ENCODE results near the gene MYO7A.

Gene MYO7A

DNA sequence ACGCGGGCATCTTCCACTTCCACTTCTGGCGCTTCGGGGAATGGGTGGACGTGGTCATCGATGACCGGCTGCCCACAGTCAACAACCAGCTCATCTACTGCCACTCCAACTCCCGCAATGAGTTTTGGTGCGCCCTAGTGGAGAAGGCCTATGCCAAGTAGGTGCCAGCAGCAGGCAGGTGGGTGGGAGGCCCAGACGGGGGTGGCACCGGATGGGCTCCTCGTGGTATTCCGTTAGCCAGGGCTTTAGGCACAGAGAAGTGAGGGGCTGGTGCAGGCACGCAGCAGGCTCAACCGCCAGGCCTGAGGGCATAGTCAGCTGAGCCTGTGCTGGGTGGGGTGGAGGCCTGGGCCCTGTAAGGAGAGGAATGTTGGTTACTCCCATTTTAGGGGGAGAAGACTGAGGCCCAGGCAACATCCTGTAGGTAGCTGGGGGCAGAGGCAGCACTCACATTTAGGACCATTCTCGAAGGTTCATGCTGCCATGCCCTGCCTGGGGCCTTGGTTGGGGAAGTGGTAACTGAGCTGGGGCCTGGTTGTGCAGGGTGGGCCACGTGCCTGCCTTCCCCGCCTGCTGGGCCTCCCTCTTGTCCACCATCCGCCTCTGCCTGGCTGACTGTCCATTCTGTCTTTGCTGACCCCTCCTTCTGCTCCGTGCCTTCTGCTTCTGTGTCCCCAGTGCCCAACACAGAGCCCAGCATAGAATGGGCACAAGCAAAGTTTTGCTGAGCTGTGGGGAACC is 15.2 kb upstream of the MYO7A start:
- no peak for DNase-seq

DNA sequence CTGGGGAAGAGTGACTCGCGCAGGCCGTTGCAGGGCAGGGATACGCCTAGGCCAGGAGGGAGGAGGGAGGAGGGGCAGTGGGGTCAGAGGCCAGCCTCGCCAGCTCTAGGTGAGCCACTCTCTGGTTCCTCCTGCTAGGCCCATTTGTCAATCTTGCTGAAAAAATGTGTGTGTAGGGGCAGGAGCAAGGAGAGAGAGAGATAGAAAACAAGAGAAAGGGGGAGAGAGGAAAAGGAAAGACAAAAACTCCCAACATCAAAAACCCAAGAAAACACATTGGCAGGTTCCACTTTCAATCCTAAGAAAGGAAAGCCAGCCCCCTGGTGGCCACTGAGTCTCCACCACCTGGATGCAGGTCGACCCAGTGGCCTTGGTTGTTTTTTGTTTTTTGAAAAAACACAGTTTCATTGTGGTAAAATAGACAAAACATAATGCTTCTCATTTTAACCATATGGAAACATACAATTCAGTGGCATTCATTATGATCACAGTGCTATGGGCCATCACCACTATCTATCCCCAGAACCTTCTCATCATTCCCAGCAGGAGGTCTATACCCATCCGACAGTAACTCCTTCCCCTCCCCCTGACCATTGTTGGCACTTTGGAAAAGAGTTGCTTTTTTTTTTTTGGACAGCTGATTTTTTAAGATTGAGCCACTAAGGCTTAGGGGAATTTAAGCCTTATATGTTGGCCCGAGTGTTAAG is 14.5 kb upstream of the MYO7A start:
- DNase-seq = no peak

DNA sequence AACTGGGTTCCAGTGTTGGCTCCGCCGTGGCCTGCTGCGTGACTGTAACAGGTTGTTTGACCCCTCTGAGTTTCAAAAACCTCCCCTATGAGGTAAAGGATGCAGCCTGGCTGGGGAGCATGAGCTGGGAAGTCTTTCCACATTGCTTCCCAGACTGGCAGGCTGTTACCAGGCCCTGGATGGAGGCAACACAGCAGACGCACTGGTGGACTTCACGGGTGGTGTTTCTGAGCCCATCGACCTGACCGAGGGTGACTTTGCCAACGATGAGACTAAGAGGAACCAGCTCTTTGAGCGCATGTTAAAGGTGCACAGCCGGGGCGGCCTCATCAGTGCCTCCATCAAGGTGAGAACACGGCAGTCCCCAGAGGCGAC is 14.0 kb upstream of the MYO7A start:
- DNase-seq = no peak

DNA sequence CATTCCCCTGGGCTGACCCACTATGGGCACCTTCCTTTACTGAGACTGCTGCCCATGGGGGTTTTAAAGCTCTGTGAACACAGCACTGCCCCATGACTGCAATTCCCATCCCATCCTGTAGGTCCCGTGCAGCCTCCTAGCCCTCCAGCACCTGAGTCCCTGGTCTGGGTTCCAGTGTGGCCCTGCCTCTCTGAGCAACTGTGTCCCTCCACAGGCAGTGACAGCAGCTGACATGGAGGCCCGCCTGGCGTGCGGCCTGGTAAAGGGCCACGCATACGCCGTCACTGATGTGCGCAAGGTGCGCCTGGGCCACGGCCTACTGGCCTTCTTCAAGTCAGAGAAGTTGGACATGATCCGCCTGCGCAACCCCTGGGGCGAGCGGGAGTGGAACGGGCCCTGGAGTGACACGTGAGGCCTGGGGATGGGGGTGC is 12.8 kb upstream of the MYO7A start:
- no peak for DNase-seq

DNA sequence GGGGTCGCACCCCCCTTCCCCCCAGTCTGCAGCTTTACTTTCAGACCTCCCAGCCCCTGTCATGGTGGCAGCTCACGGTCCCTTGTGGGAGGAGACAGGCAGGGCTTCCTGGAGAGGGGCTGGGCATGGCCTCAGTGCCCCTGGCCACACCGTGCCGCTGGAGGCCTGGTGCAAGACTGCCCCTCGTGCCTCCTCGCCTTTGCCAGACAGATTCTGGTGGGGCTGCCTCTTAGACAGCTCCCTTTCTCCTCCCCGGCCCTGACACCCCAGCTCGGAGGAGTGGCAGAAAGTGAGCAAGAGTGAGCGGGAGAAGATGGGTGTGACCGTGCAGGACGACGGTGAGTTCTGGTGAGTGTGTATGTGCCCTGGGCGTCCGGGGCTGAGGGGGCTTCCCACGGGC is 12.1 kb upstream of the MYO7A start:
- DNase-seq = no peak

DNA sequence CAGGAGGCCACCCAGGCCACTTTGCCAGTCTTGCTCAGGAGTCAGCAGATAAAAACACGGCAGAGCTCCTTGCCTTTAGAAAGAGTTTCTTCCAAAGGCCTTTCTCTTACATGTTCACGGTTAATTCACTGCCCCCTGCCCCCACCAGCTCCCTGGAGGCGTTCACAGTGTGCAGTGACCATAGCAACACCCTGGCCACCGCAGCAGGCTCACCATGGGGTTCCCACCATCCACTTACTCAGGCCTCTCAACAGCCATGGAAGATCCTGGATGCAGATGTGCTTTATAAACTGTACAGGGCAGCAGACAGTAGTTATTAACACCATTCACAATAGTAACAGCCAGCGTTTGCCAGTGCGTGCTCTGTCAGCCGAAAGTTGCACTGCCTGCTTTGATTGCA is 10.6 kb upstream of the MYO7A start:
- no peak for DNase-seq

DNA sequence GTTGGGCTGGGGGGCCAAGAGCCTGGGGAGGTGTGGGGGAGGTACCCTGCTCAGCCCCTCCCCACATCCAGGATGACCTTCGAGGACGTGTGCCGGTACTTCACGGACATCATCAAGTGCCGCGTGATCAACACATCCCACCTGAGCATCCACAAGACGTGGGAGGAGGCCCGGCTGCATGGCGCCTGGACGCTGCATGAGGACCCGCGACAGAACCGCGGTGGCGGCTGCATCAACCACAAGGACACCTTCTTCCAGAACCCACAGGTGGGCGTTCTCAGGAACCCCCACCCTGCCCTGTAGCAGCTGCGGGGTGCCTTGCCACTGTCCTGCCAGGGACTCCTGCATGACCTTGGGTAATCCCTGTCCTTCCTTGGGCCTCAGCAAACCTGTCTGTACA is 10.0 kb upstream of the MYO7A start:
- DNase-seq = no peak

DNA sequence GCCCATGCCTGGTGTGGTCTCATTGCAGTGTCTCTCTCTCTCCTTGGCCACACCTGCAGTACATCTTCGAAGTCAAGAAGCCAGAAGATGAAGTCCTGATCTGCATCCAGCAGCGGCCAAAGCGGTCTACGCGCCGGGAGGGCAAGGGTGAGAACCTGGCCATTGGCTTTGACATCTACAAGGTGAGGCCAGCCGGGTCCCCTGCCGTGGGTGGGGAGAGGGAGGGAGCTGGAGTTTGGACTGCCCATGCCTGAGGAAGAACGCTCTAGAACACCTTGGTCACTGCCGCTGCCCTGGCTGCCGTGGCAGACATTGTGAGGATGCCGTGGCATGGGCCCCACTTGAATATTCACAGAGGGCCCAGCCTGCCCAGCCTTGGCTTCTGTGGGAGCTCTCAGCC is 9.1 kb upstream of the MYO7A start:
- no peak for DNase-seq

DNA sequence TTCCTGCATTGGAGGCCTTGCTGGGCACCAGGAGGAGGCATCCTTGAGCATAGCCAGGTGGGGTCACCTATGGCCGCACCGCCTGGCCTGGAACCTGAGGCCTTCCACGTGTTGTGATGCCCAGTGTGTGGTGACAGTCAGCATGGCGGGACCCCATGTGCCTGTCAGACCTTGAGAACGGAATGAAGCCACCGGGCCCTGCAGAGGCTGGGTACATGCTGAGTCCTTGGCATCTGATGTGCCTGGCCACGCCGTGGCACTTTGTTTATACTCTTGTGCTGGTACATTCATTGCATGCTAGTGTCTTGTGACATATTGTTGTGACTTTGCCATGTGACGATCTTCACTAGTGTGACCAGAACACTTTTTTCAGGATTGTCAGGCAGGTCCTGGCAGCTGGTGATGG is 8.5 kb upstream of the MYO7A start:
- DNase-seq = no peak

DNA sequence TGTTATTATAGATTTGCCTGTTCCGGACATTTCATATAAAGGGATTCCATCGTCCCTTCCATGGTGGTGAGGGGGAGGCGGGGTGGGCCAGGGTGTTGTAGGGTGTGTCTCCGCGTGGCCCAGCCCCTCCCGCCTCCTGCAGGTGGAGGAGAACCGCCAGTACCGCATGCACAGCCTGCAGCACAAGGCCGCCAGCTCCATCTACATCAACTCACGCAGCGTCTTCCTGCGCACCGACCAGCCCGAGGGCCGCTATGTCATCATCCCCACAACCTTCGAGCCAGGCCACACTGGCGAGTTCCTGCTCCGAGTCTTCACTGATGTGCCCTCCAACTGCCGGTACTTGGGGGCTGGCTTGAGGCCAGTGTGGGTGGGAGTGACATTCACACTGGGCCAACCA is 7.5 kb upstream of the MYO7A start:
- no peak for DNase-seq

DNA sequence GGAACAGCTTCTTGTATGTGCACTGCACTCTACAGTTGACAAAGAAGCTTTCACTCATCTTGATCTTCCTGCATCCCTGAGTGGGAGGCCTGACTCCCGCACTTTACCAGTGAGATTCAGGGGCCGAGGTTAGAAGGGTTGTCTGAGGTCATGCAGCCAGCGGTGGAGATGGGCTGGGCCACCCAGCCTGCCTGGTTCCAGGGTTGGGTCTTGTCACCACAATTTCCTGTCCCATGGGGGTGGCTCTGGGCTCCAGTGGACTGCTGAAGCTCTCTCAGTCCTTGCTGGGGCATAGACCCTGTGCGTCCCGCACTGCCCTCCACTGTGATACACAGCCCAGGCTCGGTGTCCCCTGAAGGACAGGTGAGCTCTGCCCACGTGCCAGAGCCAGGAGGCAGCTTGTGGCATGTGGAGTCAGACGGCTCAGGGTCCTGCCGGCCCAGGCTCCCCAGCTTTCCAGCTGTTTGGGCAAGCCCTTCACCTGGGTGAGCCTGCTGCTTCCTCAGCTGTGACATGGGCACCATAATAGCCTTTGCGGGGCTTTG is 6.9 kb upstream of the MYO7A start:
- DNase-seq = no peak

DNA sequence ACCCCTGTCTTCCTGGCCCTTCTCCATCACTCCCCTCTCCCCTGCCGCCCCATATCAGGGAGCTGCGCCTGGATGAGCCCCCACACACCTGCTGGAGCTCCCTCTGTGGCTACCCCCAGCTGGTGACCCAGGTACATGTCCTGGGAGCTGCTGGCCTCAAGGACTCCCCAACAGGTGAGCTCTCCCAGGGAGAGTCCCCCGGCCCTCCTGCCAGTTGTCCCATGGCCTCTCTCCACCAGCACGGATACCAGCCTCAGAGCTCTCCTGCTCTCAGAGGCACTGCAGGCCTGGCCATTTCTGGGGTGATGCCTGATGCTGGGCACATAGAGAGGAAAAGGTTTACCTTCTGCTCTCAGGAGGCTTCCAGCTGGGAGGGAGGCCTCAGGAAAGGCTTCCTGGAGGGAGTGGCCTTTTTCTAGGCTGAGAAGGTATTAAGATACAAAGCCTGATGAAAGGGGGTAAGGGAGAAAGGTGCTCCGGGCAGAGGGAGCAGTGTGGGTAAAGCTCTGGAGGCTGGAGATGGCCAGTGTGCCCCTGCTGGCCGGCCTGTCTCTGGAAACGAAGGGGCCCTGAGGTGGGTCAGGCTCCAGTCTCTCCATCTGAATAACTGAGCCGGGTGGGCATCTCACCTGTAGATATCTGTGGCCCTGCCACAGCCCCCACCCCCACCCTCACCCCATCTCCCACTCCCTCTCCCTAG is 6.0 kb upstream of the MYO7A start:
- DNase-seq = no peak

DNA sequence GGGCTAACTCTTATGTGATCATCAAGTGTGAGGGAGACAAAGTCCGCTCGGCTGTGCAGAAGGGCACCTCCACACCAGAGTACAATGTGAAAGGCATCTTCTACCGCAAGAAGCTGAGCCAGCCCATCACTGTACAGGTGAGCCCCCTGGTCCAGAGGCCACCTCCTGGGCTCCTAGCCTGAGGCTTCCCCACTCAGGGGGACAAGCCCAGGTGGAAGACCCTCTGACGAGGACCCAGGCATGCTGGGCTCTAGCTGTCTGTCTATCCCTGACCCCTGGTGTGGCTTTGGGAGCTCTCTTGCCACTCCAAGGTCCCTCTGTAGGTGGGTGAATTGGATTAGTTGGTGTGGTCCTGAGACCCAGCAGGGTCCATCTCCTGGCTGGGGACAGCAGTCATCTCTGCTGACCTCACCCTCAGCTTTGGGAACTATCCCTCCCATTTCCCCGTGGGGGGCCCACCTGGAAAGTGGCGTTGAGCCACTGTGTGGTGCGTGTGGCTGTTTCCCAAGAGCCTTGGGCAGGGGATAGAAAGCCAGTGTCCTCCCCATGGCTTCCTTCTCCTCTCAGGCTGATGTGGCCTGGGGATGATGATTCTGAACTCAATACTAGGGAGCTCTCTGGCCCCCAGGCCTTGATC is 5.4 kb upstream of the MYO7A start:
- DNase-seq = no peak

DNA sequence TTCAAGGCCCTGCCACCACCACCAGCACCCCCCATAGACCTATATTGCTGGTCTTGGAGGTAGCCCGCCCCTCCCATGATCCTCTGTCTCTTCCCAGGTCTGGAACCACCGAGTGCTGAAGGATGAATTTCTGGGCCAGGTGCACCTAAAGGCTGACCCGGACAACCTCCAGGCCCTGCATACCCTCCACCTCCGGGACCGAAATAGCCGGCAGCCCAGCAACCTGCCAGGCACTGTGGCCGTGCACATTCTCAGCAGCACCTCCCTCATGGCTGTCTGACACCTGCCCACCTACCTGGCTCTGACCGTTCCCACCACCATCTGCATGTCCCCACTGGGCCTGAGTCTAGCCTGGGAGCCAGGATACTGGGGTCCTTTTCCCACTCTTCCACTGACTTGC is 4.5 kb upstream of the MYO7A start:
- no peak for DNase-seq

DNA sequence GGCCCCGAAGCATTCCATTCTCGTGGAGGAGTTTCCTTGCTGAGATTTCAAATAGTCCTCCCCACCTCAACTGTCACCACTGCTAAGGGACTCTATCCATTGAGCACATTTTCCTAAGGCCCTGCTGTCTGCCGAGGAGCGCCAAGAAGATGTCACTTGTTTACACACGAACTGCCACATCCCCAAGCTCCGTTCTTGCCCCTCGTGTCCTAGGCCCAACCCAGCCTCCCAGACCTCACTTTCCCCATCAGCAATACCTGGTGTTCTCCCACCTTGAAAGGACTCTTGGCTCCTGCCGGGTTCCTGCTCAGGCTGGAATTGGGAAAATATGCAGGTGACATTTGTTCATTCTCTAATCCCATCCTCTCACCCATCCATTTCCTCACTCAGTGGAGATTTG is 4.0 kb upstream of the MYO7A start:
- DNase-seq = no peak

DNA sequence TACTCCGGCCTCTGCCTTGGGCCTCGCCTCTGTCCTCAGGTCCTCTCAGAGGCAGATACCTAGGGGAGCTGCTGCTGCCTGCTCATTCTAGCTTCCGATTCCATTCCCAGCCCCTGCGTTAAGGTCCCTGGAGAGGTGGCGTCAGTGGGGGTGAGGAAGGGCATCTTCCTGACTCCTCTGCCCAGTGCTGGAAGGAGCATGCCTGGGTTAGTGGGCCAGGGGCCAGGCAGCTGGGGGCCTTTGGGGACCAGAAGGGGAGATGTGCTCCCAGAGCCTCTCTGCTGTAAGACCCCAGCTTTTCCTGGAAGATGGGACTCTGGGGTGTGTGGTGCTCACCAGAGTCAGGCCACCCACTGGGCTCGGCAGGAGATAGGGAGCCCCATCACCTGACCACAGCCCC is 3.6 kb upstream of the MYO7A start:
- no peak for DNase-seq

DNA sequence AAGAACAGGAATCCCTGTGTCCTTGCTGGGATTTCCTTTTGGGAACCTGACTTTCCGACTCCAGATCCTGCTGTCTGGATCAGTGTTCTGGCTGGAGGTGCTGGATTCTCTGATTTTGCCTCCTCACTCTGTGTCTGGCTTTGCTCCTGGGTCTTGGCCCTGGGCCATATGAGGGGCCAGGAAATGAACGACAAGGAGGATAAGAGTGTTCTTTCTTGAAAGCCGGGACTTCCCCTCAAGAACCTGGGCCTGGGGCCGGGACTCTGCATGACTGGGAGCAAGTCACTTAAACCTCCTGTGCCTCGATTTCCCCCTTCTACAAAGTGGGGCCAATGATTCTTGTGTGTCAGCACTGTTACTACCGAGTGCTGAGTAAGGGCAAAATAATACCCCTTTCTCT is 2.9 kb upstream of the MYO7A start:
- DNase-seq = no peak

DNA sequence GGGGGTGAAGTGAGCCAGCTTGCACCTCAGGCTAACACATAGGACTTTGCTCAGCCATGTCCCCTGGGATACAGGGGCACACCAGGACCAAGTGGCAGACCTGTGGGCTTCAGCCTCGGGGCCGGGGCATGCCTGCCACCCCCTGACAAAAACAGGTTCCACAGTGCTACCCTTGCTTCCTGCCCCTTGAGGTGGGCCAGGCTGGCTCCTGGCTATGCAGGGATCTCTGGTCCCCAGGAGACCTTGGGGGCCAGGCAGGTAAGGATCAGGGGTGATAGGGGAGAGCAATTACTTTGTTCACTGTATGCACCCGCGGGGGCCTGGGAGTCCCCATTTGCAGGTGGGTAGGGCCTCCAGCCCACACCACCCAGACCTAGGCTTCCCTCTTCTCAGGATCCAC is 2.4 kb upstream of the MYO7A start:
- DNase-seq = no peak

DNA sequence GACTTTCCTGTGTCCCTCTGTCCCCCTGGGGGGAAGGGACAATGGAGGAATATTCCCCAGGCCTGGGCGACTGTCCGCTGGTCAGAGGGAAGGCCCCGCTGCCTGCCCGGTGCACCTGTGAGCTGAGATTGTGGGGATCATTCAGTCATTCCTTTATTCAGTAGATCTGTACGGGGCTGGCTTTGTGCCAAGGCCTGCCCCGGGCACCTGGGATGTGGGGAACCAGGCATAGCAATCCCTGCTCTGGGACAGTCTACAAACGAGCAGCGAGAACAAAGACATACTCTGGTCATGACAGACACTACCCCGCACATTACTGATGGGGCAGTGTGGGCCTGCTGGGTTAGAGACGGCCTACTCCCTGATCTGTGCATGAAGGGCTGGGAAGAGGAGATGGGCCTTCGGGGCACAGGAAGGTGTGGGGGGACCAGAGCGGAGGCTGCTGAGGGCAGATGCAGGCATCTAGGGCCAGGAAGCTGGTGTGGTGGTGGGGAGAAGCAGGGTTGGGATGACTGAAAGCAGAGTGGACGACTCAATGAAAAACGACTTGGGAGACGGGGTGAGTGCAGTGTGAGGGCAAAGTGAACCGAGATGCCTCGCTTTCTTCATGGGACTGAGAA is 1.8 kb upstream of the MYO7A start:
- no peak for DNase-seq

DNA sequence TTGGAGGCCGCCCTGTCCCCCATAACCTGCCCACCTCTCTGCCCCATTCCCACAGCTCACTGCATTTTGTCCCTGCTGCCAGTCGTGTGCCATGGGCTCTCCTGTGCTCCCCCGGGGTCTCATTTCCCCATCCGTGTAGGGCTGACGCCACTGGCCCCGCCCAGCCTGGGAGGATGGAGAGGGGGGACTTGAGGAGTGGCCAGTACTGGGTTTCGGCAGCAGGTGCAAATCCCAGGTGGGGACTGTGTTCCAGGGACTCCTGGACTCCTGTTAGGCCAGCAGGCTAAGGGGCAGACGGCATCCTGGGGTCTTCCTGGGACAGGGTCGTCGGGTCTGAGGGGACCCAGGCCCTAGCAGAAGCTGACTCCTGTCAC is 1.2 kb upstream of the MYO7A start:
- no peak for DNase-seq

DNA sequence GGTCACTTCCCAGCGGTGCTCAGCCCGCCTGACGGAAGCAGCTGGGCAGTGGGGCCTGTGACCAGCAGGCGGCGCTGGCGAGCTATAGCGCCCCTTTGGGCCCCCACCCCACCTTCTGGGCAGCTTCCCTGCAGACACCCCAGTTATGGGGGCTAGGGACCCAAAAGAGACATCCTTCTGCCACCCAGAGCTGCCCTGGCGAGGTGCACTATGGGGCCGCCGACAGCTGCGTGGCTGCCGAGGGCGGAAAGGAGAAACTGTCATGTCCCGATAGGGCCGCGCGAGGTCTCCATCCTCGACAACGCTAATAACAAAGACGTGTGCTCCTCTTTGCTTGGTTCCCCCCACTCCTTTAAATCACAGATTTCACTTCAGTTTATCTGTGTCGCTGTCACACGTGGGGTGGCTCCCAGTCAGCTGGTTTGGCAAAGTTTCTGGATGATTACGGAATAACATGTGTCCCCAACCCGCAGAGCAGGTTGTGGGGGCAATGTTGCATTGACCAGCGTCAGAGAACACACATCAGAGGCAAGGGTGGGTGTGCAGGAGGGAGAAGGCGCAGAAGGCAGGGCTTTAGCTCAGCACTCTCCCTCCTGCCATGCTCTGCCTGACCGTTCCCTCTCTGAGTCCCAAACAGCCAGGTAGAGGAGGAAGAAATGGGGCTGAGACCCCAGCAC is 673 bp upstream of the MYO7A start:
- no peak for DNase-seq

DNA sequence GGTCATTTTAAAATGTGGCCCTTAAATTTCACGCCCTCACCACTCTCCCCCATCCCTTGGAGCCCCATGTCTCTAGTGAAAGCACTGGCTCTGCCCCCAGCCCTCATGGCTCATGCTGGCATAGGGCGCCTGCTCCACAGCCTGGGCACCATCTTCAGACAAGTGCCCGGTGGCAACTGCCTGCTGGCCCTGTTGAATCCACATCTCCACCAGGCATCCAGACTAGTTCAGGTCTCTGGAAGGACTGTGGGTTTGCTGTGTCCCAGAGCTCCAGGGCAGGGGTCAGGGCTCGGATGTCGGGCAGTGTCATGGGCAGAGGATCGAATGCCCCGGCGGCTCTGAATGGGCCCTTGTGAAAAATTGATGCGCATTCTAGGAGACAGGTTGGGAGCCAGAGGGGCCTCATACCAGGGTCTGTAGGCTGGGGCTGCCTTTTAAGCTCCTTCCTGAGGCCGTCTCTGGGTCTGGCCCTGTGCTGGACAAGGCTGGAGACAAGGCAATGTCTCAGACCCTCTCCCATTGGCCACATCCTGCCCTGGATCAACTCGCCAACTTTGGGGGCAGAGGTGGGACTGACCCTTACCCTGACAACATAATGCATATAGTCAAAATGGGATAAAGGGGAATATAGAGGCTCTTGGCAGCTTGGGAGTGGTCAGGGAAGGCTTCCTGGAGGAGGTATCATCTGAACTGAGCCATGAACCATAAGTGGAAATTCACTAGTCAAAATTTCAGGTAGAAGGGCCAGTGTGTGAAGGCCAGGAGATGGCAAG is 1.2 kb downstream of the MYO7A start:
- no peak for DNase-seq
